HUES6 (cell line): Measurements from ENCODE around the gene COPG1.

Source experiments
- H3K27ac ChIP-seq: 2 replicates; pipeline ENCODE4 v1.7.0; 2013; ENCODE audit warnings: low read depth, mild to moderate bottlenecking, low read length, inconsistent platforms
- H3K27me3 ChIP-seq: 2 replicates; pipeline ENCODE4 v1.6.1; 2013; ENCODE audit warnings: low read length; ENCODE audit not compliant: control insufficient read depth, insufficient read depth
- H3K36me3 ChIP-seq: 2 replicates; pipeline ENCODE4 v1.6.1; 2013; ENCODE audit warnings: low read length; ENCODE audit not compliant: control insufficient read depth, insufficient read depth
- H3K4me1 ChIP-seq: 2 replicates; pipeline ENCODE4 v1.6.1; 2013; ENCODE audit warnings: low read length; ENCODE audit not compliant: control insufficient read depth, insufficient read depth
- H3K4me3 ChIP-seq: 2 replicates; pipeline ENCODE4 v1.5.1; 2013; ENCODE audit warnings: low read depth, low read length
- H3K9ac ChIP-seq: one replicate; pipeline ENCODE4 v1.6.1; 2013; ENCODE audit warnings: mild to moderate bottlenecking, low read length
- H3K9me3 ChIP-seq: 2 replicates; pipeline ENCODE4 v1.6.1; 2013; ENCODE audit warnings: low read depth, low read length; ENCODE audit not compliant: control insufficient read depth, insufficient read depth

Gene COPG1

GRCh38 chr3:129315998-129316247, 66.5 kb downstream of the COPG1 start:
- H3K4me1 ChIP-seq, result peaks cover 8% of the 10 kb centered on the region; the same call in 1 of the 2 replicates
- peaks cover 5% of the 10 kb centered on the region for H3K36me3 ChIP-seq
- H3K27me3 ChIP-seq, result no peaks in the 10 kb centered on the region
- peak overlapping the region; percentile 74 for H3K9ac ChIP-seq
- peak overlapping the region; percentile 92 for H3K4me3 ChIP-seq
- H3K27ac ChIP-seq, result peak overlapping the region; percentile 72; the same call in 1 of the 2 replicates
- no peaks in the 10 kb centered on the region for H3K9me3 ChIP-seq

- Histone ChIP-seq H3K4me3 (peak overlapping the region; percentile 85), H3K9me3 (no peaks in the 10 kb centered on the region), H3K9ac (peak overlapping the region; percentile 74), H3K27me3 (no peaks in the 10 kb centered on the region), H3K36me3 (peaks cover 10% of the 10 kb centered on the region), H3K27ac (peak overlapping the region; percentile 72; the same call in 1 of the 2 replicates), H3K4me1 (peaks cover 8% of the 10 kb centered on the region; the same call in 1 of the 2 replicates)
These were observed 67.0 kb downstream of the COPG1 start for GRCh38 chr3:129316248-129317013.

DNA sequence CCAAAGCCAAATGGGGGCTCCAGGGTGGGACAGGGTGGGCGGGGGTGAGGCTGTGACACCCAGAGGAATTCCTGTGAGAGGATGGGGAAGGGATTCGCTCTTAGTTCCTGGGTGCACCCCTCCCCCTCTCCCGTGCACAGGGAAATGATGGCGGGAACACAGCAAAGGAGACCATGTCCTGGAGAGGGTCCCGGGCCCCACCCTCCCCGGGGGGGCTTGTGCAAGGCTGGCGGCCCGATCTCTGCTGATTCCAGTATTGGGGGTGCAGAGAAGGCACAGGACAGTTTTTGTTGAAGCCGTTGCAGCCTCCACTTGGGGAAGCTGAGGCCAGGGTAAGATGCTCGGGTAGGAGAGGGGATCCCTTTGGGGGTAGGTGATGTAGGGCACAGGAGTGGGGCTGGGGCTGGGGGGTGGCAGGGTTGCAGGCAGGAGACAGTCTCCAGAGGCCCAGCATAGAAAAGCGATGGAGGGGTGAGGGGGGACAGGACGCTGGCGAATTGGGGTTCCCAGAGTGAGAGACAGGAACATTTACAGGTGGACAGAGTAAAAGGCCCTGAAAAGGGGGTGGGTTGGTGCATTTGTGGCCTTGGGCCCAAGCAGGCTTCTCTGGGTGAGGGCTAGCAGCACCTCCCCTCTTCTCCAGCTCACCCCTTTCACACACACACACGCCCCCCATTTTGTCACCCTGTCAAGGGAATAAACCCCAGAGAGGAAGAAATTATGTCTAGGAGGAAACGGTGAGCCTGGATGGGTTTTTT, 67.8 kb downstream of the COPG1 start:
- H3K27me3 ChIP-seq, result no peaks in the 10 kb centered on the region
- peaks cover 16% of the 10 kb centered on the region for H3K36me3 ChIP-seq
- no peak overlapping the region for H3K27ac ChIP-seq
- peak overlapping the region; percentile 74 for H3K9ac ChIP-seq
- H3K4me3 ChIP-seq, result peak overlapping the region; percentile 85
- peaks cover 8% of the 10 kb centered on the region; the same call in 1 of the 2 replicates for H3K4me1 ChIP-seq
- H3K9me3 ChIP-seq, result no peaks in the 10 kb centered on the region

DNA sequence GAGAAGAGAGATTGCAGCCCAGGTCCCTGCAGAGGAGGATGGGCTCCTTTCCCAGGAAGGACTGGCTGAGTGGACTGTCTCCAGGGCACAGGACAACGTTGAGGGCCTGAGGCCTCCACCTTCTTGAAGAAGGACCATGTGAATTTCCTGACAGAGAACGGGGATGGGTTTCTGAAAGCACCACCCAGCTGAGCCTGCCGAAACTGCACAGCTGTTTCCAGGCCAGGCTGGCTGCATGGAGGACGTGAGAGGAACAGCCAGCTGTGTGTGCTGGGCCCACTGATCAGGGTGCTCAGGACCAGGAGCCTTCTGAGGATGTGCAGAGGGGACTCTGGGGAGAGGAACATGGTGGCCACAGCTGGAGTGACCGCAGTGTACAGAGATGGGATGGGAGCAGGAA, 68.4 kb downstream of the COPG1 start:
- Histone ChIP-seq H3K4me1 (peaks cover 8% of the 10 kb centered on the region; the same call in 1 of the 2 replicates), H3K27me3 (no peaks in the 10 kb centered on the region), H3K9ac (no peak overlapping the region), H3K9me3 (no peaks in the 10 kb centered on the region), H3K36me3 (peaks cover 16% of the 10 kb centered on the region), H3K4me3 (no peak overlapping the region), H3K27ac (no peak overlapping the region)

GRCh38 chr3:129318921-129319320, 69.5 kb downstream of the COPG1 start:
- peaks cover 16% of the 10 kb centered on the region for H3K36me3 ChIP-seq
- no peak overlapping the region for H3K27ac ChIP-seq
- H3K4me1 ChIP-seq, result peaks cover 3% of the 10 kb centered on the region; the same call in 1 of the 2 replicates
- no peaks in the 10 kb centered on the region for H3K9me3 ChIP-seq
- no peaks in the 10 kb centered on the region for H3K27me3 ChIP-seq
- no peak overlapping the region for H3K9ac ChIP-seq
- H3K4me3 ChIP-seq, result no peak overlapping the region

- no peaks in the 10 kb centered on the region for H3K4me1 ChIP-seq
- no peaks in the 10 kb centered on the region for H3K27me3 ChIP-seq
- no peak overlapping the region for H3K9ac ChIP-seq
- H3K4me3 ChIP-seq, result no peak overlapping the region
- H3K9me3 ChIP-seq, result no peaks in the 10 kb centered on the region
- H3K36me3 ChIP-seq, result peaks cover 16% of the 10 kb centered on the region
- no peak overlapping the region for H3K27ac ChIP-seq
These were observed 70.9 kb downstream of the COPG1 start for GRCh38 chr3:129320261-129320660.

- H3K27me3 ChIP-seq, result no peaks in the 10 kb centered on the region
- no peak overlapping the region for H3K9ac ChIP-seq
- peaks cover 16% of the 10 kb centered on the region for H3K36me3 ChIP-seq
- H3K4me1 ChIP-seq, result no peaks in the 10 kb centered on the region
- H3K9me3 ChIP-seq, result no peaks in the 10 kb centered on the region
- H3K27ac ChIP-seq, result no peak overlapping the region
- no peak overlapping the region for H3K4me3 ChIP-seq
These were observed 71.5 kb downstream of the COPG1 start for GRCh38 chr3:129320825-129321487.

DNA sequence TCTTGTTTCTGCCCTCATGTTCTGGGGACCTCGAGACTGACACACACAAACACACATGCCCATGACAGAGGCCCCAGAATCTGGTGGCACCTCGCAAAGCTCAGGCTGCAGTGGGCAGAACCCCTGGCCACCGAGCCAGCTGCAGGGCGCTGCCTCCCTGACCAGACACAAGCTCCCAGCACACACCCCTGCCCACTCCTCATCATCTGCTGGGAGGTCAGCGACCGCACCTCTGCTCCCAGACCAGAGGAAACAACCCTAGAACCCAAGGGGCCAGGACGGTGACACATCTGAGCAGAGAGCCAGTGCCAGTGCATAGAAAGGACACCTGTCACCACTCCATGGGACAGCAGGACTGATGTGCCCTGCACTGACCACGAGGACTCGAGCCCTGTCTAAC, 72.5 kb downstream of the COPG1 start:
- peaks cover 16% of the 10 kb centered on the region for H3K36me3 ChIP-seq
- no peak overlapping the region for H3K27ac ChIP-seq
- no peaks in the 10 kb centered on the region for H3K27me3 ChIP-seq

DNA sequence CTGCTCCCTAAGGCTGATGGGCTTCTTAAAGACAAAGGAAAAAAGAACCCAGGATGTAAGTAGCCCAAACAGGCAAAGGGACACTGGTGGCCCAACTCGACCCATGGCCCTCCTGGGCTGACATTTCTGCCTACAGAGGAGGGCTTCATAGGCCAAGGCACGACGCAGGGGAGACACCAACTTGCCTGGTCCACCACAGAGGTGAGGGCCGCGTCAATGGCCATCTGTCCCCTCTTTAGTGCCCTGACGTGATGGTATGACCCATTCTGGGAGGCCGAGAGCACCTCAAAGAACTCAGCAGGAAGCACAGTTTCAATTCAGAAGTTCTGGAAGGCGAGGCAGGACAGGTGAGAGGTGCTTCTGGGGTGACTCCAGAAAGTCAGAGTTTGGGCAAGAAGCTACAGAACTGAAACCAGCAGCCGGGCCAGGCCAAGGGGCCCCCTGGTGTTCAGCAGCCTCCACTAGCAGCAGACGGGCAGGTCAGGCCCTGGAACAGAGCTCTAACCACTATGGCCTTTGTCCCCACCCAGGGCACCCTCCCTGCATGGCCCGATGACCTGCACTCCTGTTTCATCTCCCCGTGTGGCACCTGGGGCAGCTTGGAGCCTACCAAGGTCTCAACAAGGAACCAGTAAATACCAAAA, 74.4 kb downstream of the COPG1 start:
- H3K4me3 ChIP-seq, result no peak overlapping the region
- H3K9ac ChIP-seq, result no peak overlapping the region
- H3K27me3 ChIP-seq, result no peaks in the 10 kb centered on the region
- H3K27ac ChIP-seq, result no peak overlapping the region
- H3K36me3 ChIP-seq, result peaks cover 16% of the 10 kb centered on the region
- no peaks in the 10 kb centered on the region for H3K4me1 ChIP-seq
- no peaks in the 10 kb centered on the region for H3K9me3 ChIP-seq

More for the DNA sequence above, 72.5 kb downstream of the COPG1 start:
- Histone ChIP-seq H3K9ac (no peak overlapping the region), H3K9me3 (no peaks in the 10 kb centered on the region), H3K4me3 (no peak overlapping the region), H3K4me1 (no peaks in the 10 kb centered on the region)

DNA sequence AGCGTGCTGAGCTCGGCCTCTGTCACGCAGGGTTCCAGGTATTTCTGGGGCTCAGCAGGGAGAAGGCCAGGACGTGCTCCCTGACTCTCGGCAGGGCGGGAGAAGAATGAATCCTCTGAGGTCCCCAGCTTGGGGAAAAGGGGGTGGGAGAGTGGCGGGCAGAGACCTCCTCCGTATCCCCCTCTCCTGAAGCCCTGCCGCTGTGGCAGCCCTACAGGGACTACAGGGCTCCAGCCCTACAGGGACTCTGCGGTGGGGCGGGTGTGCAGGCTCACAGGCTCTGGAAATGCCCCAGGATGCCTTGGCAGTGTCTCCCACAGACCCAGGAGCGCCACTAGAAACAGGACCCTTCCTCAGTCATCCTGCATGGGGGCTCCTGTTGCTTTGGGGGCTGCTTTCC, 75.4 kb downstream of the COPG1 start:
- no peak overlapping the region for H3K4me3 ChIP-seq
- no peak overlapping the region for H3K9ac ChIP-seq
- H3K36me3 ChIP-seq, result peaks cover 16% of the 10 kb centered on the region
- H3K4me1 ChIP-seq, result no peaks in the 10 kb centered on the region
- no peak overlapping the region for H3K27ac ChIP-seq
- no peaks in the 10 kb centered on the region for H3K9me3 ChIP-seq
- no peaks in the 10 kb centered on the region for H3K27me3 ChIP-seq
